ENCODE data around the gene SACM1L.

DNA sequence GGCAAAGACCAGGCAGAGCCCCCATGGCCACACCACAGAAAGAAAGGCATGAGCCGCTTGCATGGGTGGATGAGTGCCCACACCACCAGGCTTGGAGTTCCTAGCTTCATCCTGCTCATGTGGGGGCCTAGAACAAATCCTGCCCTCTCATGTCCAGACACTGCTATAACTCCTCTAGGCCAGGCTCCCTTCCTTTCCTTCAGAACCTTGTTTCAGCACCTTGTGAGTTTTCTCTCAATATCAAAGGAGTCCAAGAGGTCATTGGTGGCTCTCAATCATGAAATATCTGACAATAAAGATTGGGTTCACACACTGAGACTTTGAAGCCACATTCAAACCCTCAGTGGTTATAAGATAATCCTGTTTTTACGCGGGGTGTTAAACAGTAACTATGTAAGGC, 94.5 kb downstream of the SACM1L start:
- TF ChIP-seq, protein P1, sequence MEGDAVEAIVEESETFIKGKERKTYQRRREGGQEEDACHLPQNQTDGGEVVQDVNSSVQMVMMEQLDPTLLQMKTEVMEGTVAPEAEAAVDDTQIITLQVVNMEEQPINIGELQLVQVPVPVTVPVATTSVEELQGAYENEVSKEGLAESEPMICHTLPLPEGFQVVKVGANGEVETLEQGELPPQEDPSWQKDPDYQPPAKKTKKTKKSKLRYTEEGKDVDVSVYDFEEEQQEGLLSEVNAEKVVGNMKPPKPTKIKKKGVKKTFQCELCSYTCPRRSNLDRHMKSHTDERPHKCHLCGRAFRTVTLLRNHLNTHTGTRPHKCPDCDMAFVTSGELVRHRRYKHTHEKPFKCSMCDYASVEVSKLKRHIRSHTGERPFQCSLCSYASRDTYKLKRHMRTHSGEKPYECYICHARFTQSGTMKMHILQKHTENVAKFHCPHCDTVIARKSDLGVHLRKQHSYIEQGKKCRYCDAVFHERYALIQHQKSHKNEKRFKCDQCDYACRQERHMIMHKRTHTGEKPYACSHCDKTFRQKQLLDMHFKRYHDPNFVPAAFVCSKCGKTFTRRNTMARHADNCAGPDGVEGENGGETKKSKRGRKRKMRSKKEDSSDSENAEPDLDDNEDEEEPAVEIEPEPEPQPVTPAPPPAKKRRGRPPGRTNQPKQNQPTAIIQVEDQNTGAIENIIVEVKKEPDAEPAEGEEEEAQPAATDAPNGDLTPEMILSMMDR (IDR thresholded peaks at IDR 0.05), result no peak
- no peak for TF ChIP-seq POLR2A (IDR thresholded peaks at IDR 0.05)
